SK-N-SH (cell line): Measurements from ENCODE around the gene IRAK3. TPM values are rescaled to one million over a fixed set of nuclear protein-coding genes. Genes with fewer than 3 reads are reported as not detected.
A peak's percentile ranks its signal among the peaks of the same experiment; 100 is the strongest.

Experiments
- CTCF ChIA-PET: fragments of 300-600, 350-600 bp; formaldehyde crosslinking; extraction: SDS; loops from one replicate; lab custom pipeline; 2021; lab: Yijun Ruan, JAX
- POLR2A ChIA-PET: fragments of 350-600 bp; sonication (Branson Sonifier 250); formaldehyde crosslinking; extraction: SDS; loops from one replicate; lab custom pipeline; 2020; ENCODE audit warnings: antibody characterized with exemption, inconsistent platforms; lab: Yijun Ruan, JAX
- DNase-seq: peaks from one replicate; pipeline ENCODE4 v3.0.0; 2012
- H2AFZ ChIP-seq: fragments of 200-600 bp; sonication (generic); 2 replicates; pipeline ENCODE4 v1.8.1; 2016; ENCODE audit warnings: antibody characterized with exemption, mild to moderate bottlenecking, low read depth
- H3F3A ChIP-seq: fragments of 200-600 bp; sonication (generic); replicated peaks from 2 replicates; pipeline ENCODE3; 2016; ENCODE audit warnings: antibody characterized with exemption, mild to moderate bottlenecking; ENCODE audit not compliant: insufficient read depth
- H3K27ac ChIP-seq, 2 experiments: fragments of 200-500 bp in 1 of 2; fragments of 200-600 bp in 1 of 2; sonication (Bioruptor generic) in 1 of 2; sonication (generic), shearing (Covaris generic) in 1 of 2; 2 replicates each; pipeline versions ENCODE4 v1.5.1 to v1.6.1; 2014 to 2016; ENCODE audit warnings: low read depth in 2 of 2, inconsistent platforms in 1 of 2, low read length in 1 of 2, mild to moderate bottlenecking in 1 of 2, mixed read lengths in 1 of 2
- H3K27me3 ChIP-seq: fragments of 200-600 bp; sonication (generic), shearing (Covaris generic); 2 replicates; pipeline ENCODE4 v1.6.1; 2016; ENCODE audit warnings: mixed run types; ENCODE audit not compliant: insufficient read depth
- H3K36me3 ChIP-seq, 2 experiments: fragments of 200-500 bp in 1 of 2; fragments of 200-600 bp in 1 of 2; sonication (Bioruptor generic) in 1 of 2; sonication (generic) in 1 of 2; replicated peaks in 1 of 2; 2 replicates each; pipeline versions ENCODE3 to v1.5.1; 2014 to 2016; ENCODE audit warnings: low read length in 1 of 2, mild to moderate bottlenecking in 1 of 2; ENCODE audit not compliant: insufficient read depth in 2 of 2, control insufficient read depth in 1 of 2
- H3K4me1 ChIP-seq, 2 experiments: fragments of 200-500 bp in 1 of 2; fragments of 200-600 bp in 1 of 2; sonication (Bioruptor generic) in 1 of 2; sonication (generic), shearing (Covaris generic) in 1 of 2; 2 replicates each; pipeline versions ENCODE4 v1.5.1 to v1.6.1; 2014 to 2016; ENCODE audit warnings: low read depth in 1 of 2, low read length in 1 of 2, mixed run types in 1 of 2; ENCODE audit not compliant: insufficient read depth in 2 of 2, control insufficient read depth in 1 of 2
- H3K4me2 ChIP-seq: fragments of 200-600 bp; sonication (generic), shearing (Covaris generic); 2 replicates; pipeline ENCODE4 v1.6.1; 2017; ENCODE audit warnings: mixed run types
- H3K4me3 ChIP-seq, 2 experiments: fragments of 200-500 bp in 1 of 2; fragments of 200-600 bp in 1 of 2; sonication (Bioruptor generic) in 1 of 2; sonication (generic), shearing (Covaris generic) in 1 of 2; 2 replicates each; pipeline versions ENCODE4 v1.5.1 to v1.8.1; 2014 to 2016; ENCODE audit warnings: low read depth in 2 of 2, inconsistent platforms in 1 of 2, low read length in 1 of 2, mild to moderate bottlenecking in 1 of 2, mixed read lengths in 1 of 2, moderate library complexity in 1 of 2
- H3K79me2 ChIP-seq: fragments of 200-600 bp; sonication (generic); 2 replicates; pipeline ENCODE4 v1.8.1; 2017; ENCODE audit warnings: mild to moderate bottlenecking; ENCODE audit not compliant: insufficient read depth
- H3K9ac ChIP-seq: fragments of 200-600 bp; sonication (generic); 2 replicates; pipeline ENCODE4 v1.6.1; 2017; ENCODE audit warnings: mixed run types
- H3K9me2 ChIP-seq: fragments of 200-600 bp; sonication (generic); 2 replicates; pipeline ENCODE4 v1.6.1; 2017; ENCODE audit warnings: mixed run types
- H3K9me3 ChIP-seq: fragments of 200-600 bp; sonication (generic); 2 replicates; pipeline ENCODE4 v1.6.1; 2017; ENCODE audit warnings: mixed run types, mild to moderate bottlenecking, moderate library complexity
- H4K20me1 ChIP-seq: fragments of 200-600 bp; sonication (generic); 2 replicates; pipeline ENCODE4 v1.6.1; 2017; ENCODE audit warnings: mild to moderate bottlenecking, mixed run types; ENCODE audit not compliant: insufficient read depth
- CHD2 ChIP-seq: fragments of 150-350 bp; IDR thresholded peaks from 2 replicates; pipeline ENCODE4 v1.6.1; 2018; ENCODE audit warnings: low read length; ENCODE audit not compliant: partially characterized antibody
- ELF1 ChIP-seq: IDR thresholded peaks from 2 replicates; pipeline ENCODE4 v1.4.0; 2012
- FOXM1 ChIP-seq: IDR thresholded peaks from 2 replicates; pipeline ENCODE4 v1.4.0; 2012; ENCODE audit warnings: low read depth, mild to moderate bottlenecking
- GABPA ChIP-seq: IDR thresholded peaks from 2 replicates; pipeline ENCODE4 v1.4.0; 2012; ENCODE audit warnings: low read depth, mild to moderate bottlenecking
- JUND ChIP-seq: IDR thresholded peaks from 2 replicates; pipeline ENCODE4 v1.4.0; 2012
- MXI1 ChIP-seq: IDR thresholded peaks from 2 replicates; pipeline ENCODE4 v1.6.1; 2012; ENCODE audit warnings: mild to moderate bottlenecking, low read depth, low read length, improper control_type of control experiment
- RAD21 ChIP-seq: IDR thresholded peaks from 2 replicates; pipeline ENCODE4 v1.6.1; 2012; ENCODE audit warnings: mild to moderate bottlenecking, low read length
- RCOR1 ChIP-seq: fragments of 150-350 bp; IDR thresholded peaks from 2 replicates; pipeline ENCODE4 v1.6.1; 2017; ENCODE audit warnings: antibody characterized with exemption, low read length
- REST ChIP-seq: IDR thresholded peaks from 2 replicates; pipeline ENCODE4 v1.6.1; 2012; ENCODE audit warnings: mild to moderate bottlenecking, low read depth, low read length, moderate library complexity
- SMC3 ChIP-seq: IDR thresholded peaks from 2 replicates; pipeline ENCODE4 v1.6.1; 2012; ENCODE audit warnings: low read depth, low read length, improper control_type of control experiment
- TAF1 ChIP-seq: IDR thresholded peaks from 2 replicates; pipeline ENCODE4 v1.6.1; 2012; ENCODE audit warnings: low read depth, mild to moderate bottlenecking, low read length, moderate library complexity, borderline replicate concordance
- TEAD4 ChIP-seq: IDR thresholded peaks from 2 replicates; pipeline ENCODE4 v1.4.0; 2012; ENCODE audit warnings: mild to moderate bottlenecking, borderline replicate concordance; ENCODE audit not compliant: insufficient read depth
- WGBS: methylation state at CpG from one replicate; pipeline ENCODE4 v1.1.6; 2017; ENCODE audit warnings: low lambda C conversion rate; 5-methylcytosine and 5-hydroxymethylcytosine counted together
- polyA plus RNA-seq, 3 experiments: library from polyadenylated mRNA; depleted of rRNA; stranded (reverse); fragments of >200 nt; gene quantifications; 2 replicates each; pipeline ENCODE4 v1.2.3, GENCODE V29; 2012
- TF ChIP-seq, protein P1 (sequence below): fragments of 200-600 bp; sonication (generic); IDR thresholded peaks from 2 replicates; pipeline ENCODE4 v1.6.1; 2017; ENCODE audit warnings: antibody characterized with exemption, mild to moderate bottlenecking, moderate library complexity

Gene IRAK3
- polyA plus RNA-seq, 1 of the 3 experiments (the other 2 are of a cell fraction) = not detected

DNA sequence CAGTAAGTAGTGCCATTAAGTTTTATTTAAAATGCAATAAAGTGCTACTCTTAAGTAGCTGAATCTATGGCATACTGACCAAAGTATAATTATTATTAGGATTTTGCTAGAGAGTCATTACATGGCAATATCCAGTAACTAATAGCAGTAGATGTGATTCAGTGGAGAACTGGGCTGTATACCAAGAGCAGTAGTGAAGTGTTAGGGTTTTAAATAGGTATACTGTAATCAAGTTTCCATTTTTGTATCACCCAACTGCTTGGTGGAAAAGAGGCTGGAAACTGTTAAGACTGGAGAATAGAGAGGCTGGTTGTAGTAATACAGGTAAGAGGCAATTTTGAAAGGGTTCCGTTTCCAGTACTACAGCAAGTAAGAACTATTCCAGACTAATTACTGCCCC is 45.1 kb upstream of the IRAK3 start:
- Histone ChIP-seq H3K4me3 (no peak overlapping the region), H2AFZ (no peak overlapping the region), H4K20me1 (no peaks in the 10 kb centered on the region), H3K27ac (no peak overlapping the region), H3K9me3 (peaks cover 30% of the 10 kb centered on the region), H3K27me3 (no peaks in the 10 kb centered on the region), H3K36me3 (peaks cover 59 to 79% of the 10 kb centered on the region in 2 experiments), H3K9ac (no peak overlapping the region), H3F3A (peaks cover 23% of the 10 kb centered on the region), H3K9me2 (no peaks in the 10 kb centered on the region), H3K79me2 (peaks cover 12% of the 10 kb centered on the region; the same call in 1 of the 2 replicates), H3K4me1 (no peaks in the 10 kb centered on the region; a peak in 1 of 4 replicates), H3K4me2 (no peak overlapping the region)
- no peak for DNase-seq
- CTCF ChIA-PET = interaction anchor here (1.2 kb wide), 1 partner anchor 126 kb away, joined by 5 read pairs; no protein-coding TSS in a partner anchor
- TF ChIP-seq CHD2 (no peak), TAF1 (no peak), JUND (no peak), FOXM1 (no peak), REST (no peak)
- 94% methylated on average over 1 of the region's 1 CpG for WGBS
- POLR2A ChIA-PET = no interaction called here

DNA sequence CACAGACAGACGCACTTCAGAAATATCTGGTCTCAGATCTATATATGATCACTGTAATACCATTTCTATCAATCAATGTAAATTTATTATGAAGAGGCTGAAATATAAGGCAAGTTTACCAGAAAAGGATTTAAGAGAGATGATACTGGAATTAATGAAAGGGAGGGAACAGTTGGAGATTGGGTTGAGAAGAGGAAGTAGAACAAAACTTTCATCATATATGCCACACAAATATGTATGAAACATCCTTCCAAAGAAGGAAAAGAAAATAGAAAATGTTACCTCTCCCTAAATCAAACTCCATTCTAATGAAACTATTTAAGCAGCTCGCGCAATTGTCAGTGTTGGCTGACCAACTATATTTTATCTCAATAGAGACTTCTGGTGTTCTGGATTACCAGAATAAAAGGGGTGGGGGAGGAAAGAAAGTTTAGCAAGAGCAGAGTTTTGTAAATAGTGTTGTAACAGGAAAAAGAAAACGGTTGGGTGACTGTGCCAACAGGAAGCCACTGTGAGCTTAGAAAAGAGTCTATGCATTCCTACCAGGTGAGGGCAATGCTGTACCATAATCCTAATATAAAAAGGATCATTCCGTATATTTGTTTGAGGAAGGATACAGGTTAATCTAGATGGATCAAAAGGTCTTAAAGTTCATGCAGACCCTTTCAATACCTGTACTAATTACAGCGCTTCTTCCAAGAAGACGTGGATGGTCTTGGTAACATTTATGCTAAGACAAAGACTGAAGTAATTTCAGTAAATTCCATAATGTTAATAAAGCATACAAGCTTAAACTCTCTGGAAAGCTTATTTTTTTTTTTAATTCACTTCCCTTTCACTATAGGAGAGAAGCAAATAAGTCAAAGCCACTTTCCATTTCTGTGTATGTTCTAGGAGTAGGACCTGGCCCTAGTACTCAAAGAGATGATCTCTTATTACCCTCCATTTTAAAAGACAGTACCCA is 43.9 kb upstream of the IRAK3 start:
- peaks cover 23% of the 10 kb centered on the region for H3F3A ChIP-seq
- H3K4me2 ChIP-seq = no peak overlapping the region
- ChIA-PET POLR2A (no interaction called here), CTCF (interaction anchor here (0.6 to 1.4 kb wide), 12 partner anchors 9 to 217 kb away, joined by 3 to 12 read pairs (median 3); partner anchors contain the start of genes LLPH and TMBIM4)
- no peaks in the 10 kb centered on the region; a peak in 1 of 4 replicates for H3K4me1 ChIP-seq
- H3K27ac ChIP-seq = no peak overlapping the region; a peak in 1 of 4 replicates
- peaks cover 12% of the 10 kb centered on the region; the same call in 1 of the 2 replicates for H3K79me2 ChIP-seq
- H3K9me3 ChIP-seq = peaks cover 23% of the 10 kb centered on the region
- H3K9ac ChIP-seq = no peak overlapping the region
- H3K9me2 ChIP-seq = no peaks in the 10 kb centered on the region
- H3K27me3 ChIP-seq = no peaks in the 10 kb centered on the region
- 76% methylated on average over 7 of the region's 7 CpGs for WGBS
- TF ChIP-seq, protein P1, sequence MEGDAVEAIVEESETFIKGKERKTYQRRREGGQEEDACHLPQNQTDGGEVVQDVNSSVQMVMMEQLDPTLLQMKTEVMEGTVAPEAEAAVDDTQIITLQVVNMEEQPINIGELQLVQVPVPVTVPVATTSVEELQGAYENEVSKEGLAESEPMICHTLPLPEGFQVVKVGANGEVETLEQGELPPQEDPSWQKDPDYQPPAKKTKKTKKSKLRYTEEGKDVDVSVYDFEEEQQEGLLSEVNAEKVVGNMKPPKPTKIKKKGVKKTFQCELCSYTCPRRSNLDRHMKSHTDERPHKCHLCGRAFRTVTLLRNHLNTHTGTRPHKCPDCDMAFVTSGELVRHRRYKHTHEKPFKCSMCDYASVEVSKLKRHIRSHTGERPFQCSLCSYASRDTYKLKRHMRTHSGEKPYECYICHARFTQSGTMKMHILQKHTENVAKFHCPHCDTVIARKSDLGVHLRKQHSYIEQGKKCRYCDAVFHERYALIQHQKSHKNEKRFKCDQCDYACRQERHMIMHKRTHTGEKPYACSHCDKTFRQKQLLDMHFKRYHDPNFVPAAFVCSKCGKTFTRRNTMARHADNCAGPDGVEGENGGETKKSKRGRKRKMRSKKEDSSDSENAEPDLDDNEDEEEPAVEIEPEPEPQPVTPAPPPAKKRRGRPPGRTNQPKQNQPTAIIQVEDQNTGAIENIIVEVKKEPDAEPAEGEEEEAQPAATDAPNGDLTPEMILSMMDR = peak; percentile 65
- TF ChIP-seq GABPA (peak; percentile 31; the same call in 1 of the 2 replicates), TAF1 (no peak), ELF1 (0 out of 2 replicates have a peak, but pooled peaks have one; percentile 17), MXI1 (no peak), SMC3 (peak; percentile 26; the same call in 1 of the 2 replicates), TEAD4 (peak; percentile 59; the same call in 1 of the 2 replicates), RAD21 (peak; percentile 56), REST (no peak), RCOR1 (no peak)
- H2AFZ ChIP-seq = no peak overlapping the region
- no peaks in the 10 kb centered on the region for H4K20me1 ChIP-seq
- H3K36me3 ChIP-seq = peaks cover 50 to 75% of the 10 kb centered on the region in 2 experiments
- H3K4me3 ChIP-seq = no peak overlapping the region
- peak; percentile 39 for DNase-seq
